Activated naive CD4-positive, alpha-beta T cell treated with anti-CD3 and anti-CD28 coated beads, Interleukin-2, amount 10 ng/mL, durations not matched to agents 7 days and 5 days (primary cell): ENCODE measurements around the gene GABRA6.
"Not testable (repeated sequence)": the region's sequence is repeated elsewhere in the genome, so short reads cannot be mapped to it uniquely, and the experiment has no call there.

ENCODE experiments used
- CTCF ChIA-PET: fragments of 350-600 bp; sonication (Branson Sonifier 250); formaldehyde crosslinking; loops from one replicate; lab custom pipeline; 2021; ENCODE audit warnings: antibody characterized with exemption; lab: Charles Lee
- DNase-seq: peaks from one replicate; pipeline ENCODE4 v3.0.0-alpha.2; 2020
- H3K27ac Mint-ChIP-seq: one replicate; pipeline ENCODE4 v1.8.0; 2021; ENCODE audit warnings: mild to moderate bottlenecking, moderate library complexity, mixed read lengths
- H3K27me3 Mint-ChIP-seq: one replicate; pipeline ENCODE4 v1.8.0; 2021; ENCODE audit warnings: mild to moderate bottlenecking, mixed read lengths
- H3K36me3 Mint-ChIP-seq: one replicate; pipeline ENCODE4 v1.8.0; 2021; ENCODE audit warnings: mixed read lengths
- H3K4me1 Mint-ChIP-seq: one replicate; pipeline ENCODE4 v1.8.0; 2021; ENCODE audit warnings: mixed read lengths
- H3K4me3 Mint-ChIP-seq: one replicate; pipeline ENCODE4 v1.8.0; 2021; ENCODE audit warnings: mild to moderate bottlenecking, moderate library complexity, mixed read lengths
- H3K9me3 Mint-ChIP-seq: one replicate; pipeline ENCODE4 v1.8.0; 2021; ENCODE audit warnings: mixed read lengths

The GABRA6 gene

DNA sequence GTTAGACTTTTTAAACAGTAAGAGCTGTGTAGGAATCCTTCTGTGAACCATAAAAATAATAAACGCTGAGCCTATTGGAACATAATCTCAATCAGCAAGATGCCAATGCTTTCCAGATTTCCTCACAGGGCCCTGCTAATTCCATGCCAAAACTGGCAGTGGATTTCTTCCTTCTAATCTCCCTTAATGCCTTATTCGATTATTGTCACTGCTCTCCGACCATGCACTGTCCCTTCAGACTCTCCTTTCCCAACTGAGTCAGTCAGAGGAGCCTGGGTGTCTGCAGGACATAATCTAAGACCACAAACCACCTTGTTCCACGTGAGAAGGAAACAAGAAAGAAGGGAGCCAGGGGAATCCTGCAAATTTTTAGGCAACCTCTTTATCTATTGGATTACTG lies at the start of gene GABRA6:
GABRA6 (plus strand) TSS at position 261 of the 400 bp plus-strand sequence. CDS start 269 bp downstream, outside the sequence.
- H3K4me1 Mint-ChIP-seq, result no peaks in the 10 kb centered on the region
- CTCF ChIA-PET, result no interaction called here
- DNase-seq, result no peak
- peaks cover 5% of the 10 kb centered on the region for H3K9me3 Mint-ChIP-seq
- H3K4me3 Mint-ChIP-seq, result no peak within 1 kb of the TSS
- H3K27ac Mint-ChIP-seq, result no peak within 1 kb of the TSS
- H3K36me3 Mint-ChIP-seq, result no peaks in the 10 kb centered on the region
- no peaks in the 10 kb centered on the region for H3K27me3 Mint-ChIP-seq

- H3K27ac Mint-ChIP-seq, result no peak overlapping the region
- H3K9me3 Mint-ChIP-seq, result no peaks in the 10 kb centered on the region
- no peaks in the 10 kb centered on the region for H3K4me1 Mint-ChIP-seq
- H3K36me3 Mint-ChIP-seq, result no peaks in the 10 kb centered on the region
- no peaks in the 10 kb centered on the region for H3K27me3 Mint-ChIP-seq
- no peak overlapping the region for H3K4me3 Mint-ChIP-seq
- CTCF ChIA-PET, result no interaction called here
- no peak for DNase-seq
Measured at GRCh38 chr5:161637591-161637990, 47.9 kb upstream of the GABRA6 start.

DNA sequence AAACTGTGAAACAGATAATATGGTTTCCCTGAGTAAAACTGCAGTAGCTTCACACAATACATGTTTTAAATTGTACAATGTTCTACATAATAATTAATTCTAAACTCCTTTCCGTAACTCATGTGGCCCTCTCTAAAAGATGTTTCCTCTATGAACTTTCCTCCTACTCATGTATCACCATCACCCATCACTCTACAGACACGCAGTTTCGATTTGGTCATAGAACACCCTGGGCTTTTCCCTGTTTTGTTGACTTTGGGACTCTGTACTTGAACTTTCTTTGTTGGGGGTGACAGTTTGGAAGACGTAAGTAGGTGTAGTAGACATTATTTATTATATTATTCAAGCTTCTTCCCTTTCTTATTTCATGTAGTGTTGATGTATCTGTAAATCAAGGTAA lies 44.1 kb upstream of the GABRA6 start:
- no peaks in the 10 kb centered on the region for H3K4me1 Mint-ChIP-seq
- no peak overlapping the region for H3K4me3 Mint-ChIP-seq
- no peak for DNase-seq
- H3K36me3 Mint-ChIP-seq, result no peaks in the 10 kb centered on the region
- H3K9me3 Mint-ChIP-seq, result peaks cover 3% of the 10 kb centered on the region
- no peaks in the 10 kb centered on the region for H3K27me3 Mint-ChIP-seq
- H3K27ac Mint-ChIP-seq, result no peak overlapping the region
- CTCF ChIA-PET, result interaction anchor here (0.6 kb wide), 1 partner anchor 892 kb away, joined by 4 read pairs; no protein-coding TSS in a partner anchor

GRCh38 chr5:161645264-161645663 lies 40.3 kb upstream of the GABRA6 start:
- Mint-ChIP-seq H3K4me1 (no peaks in the 10 kb centered on the region), H3K27me3 (no peaks in the 10 kb centered on the region), H3K9me3 (peaks cover 3% of the 10 kb centered on the region), H3K36me3 (no peaks in the 10 kb centered on the region), H3K4me3 (no peak overlapping the region), H3K27ac (no peak overlapping the region)
- no peak for DNase-seq
- CTCF ChIA-PET, result no interaction called here

DNA sequence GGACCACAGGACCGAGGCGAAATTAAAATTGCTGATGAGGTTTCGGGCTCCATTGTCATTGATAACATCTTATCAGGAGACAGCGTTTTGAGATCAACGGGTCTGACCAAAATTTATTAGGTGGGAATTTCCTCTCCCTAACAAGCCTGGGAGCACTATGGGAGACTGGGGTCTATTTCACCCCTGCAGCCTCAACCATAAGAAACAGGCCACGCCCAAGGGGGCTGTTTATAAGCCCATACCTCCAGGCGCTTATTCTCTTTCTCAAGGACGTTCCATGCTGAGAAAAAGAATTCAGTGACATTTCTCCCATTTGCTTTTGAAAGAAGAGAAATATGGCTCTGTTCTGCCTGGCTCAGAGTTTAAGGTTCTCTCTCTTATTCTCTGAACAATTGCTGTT lies 33.6 kb upstream of the GABRA6 start:
- H3K27ac Mint-ChIP-seq, H3K4me1 Mint-ChIP-seq, CTCF ChIA-PET, H3K27me3 Mint-ChIP-seq, DNase-seq, H3K4me3 Mint-ChIP-seq, H3K36me3 Mint-ChIP-seq: not testable (repeated sequence)
- peaks cover 22% of the 10 kb centered on the region for H3K9me3 Mint-ChIP-seq

GRCh38 chr5:161660806-161661205 lies 24.7 kb upstream of the GABRA6 start:
- Mint-ChIP-seq H3K4me3 (no peak overlapping the region), H3K27me3 (no peaks in the 10 kb centered on the region), H3K9me3 (peaks cover 7% of the 10 kb centered on the region), H3K36me3 (no peaks in the 10 kb centered on the region), H3K27ac (no peak overlapping the region), H3K4me1 (no peaks in the 10 kb centered on the region)
- no peak for DNase-seq
- CTCF ChIA-PET, result no interaction called here

- peaks cover 8% of the 10 kb centered on the region for H3K9me3 Mint-ChIP-seq
- no peak overlapping the region for H3K27ac Mint-ChIP-seq
- H3K4me3 Mint-ChIP-seq, result no peak overlapping the region
- CTCF ChIA-PET, result interaction anchor here (0.6 kb wide), 1 partner anchor 80 kb away, joined by 3 read pairs; no protein-coding TSS in a partner anchor
- no peaks in the 10 kb centered on the region for H3K27me3 Mint-ChIP-seq
- no peaks in the 10 kb centered on the region for H3K36me3 Mint-ChIP-seq
- no peaks in the 10 kb centered on the region for H3K4me1 Mint-ChIP-seq
- no peak for DNase-seq
Measured at GRCh38 chr5:161663431-161663830, 22.1 kb upstream of the GABRA6 start.

DNA sequence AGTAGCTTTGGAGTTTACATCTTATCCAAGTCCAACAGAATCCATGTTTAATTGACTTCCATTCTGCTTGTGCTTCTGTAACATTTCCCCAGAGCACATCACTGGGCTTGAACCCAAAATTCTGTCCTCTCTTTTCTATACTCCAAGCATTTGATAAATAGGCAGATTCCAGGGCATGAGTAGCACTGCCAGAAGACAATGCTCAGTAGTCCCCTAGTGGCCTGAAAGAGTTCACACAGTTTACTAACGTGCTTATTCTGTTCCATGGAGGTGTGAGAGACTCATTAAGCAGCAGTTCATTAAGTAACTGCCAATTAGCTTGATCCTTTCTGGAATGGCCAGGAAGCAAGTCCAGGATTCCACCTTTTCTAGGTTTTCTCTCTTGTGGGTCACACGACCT lies 9.4 kb upstream of the GABRA6 start:
- no peak for DNase-seq
- H3K36me3 Mint-ChIP-seq, result no peaks in the 10 kb centered on the region
- no peak overlapping the region for H3K27ac Mint-ChIP-seq
- H3K9me3 Mint-ChIP-seq, result no peaks in the 10 kb centered on the region
- no peaks in the 10 kb centered on the region for H3K4me1 Mint-ChIP-seq
- H3K27me3 Mint-ChIP-seq, result no peaks in the 10 kb centered on the region
- CTCF ChIA-PET, result interaction anchor here (1.4 kb wide), 1 partner anchor 133 kb away, joined by 3 read pairs; no protein-coding TSS in a partner anchor
- no peak overlapping the region for H3K4me3 Mint-ChIP-seq

DNA sequence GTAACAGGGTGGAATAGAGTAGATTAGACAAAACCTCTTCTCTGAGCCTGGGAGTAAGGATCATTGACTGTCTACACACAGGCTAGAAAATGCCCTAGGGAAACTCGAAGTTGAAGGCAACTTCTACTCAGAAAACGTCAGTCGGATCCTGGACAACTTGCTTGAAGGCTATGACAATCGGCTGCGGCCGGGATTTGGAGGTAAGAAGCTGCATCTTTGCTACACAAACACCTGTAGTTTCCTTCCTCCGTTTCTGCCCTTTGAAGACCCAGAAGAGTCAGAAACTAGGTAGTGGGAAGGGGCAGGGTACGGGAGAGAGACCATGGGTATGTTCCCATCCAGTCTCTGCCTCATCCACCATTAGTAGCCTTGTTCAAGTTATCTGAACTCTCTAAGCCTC lies 628 bp downstream of the GABRA6 start:
- no peak for DNase-seq
- H3K27me3 Mint-ChIP-seq, result no peaks in the 10 kb centered on the region
- H3K9me3 Mint-ChIP-seq, result peaks cover 5% of the 10 kb centered on the region
- no peaks in the 10 kb centered on the region for H3K36me3 Mint-ChIP-seq
- H3K4me1 Mint-ChIP-seq, result no peaks in the 10 kb centered on the region
- no peak overlapping the region for H3K27ac Mint-ChIP-seq
- CTCF ChIA-PET, result no interaction called here
- no peak overlapping the region for H3K4me3 Mint-ChIP-seq

- CTCF ChIA-PET, result no interaction called here
- H3K4me3 Mint-ChIP-seq, result no peak overlapping the region
- H3K9me3 Mint-ChIP-seq, result peaks cover 5% of the 10 kb centered on the region
- DNase-seq, result no peak
- no peaks in the 10 kb centered on the region for H3K36me3 Mint-ChIP-seq
- no peak overlapping the region for H3K27ac Mint-ChIP-seq
- H3K4me1 Mint-ChIP-seq, result no peaks in the 10 kb centered on the region
- H3K27me3 Mint-ChIP-seq, result no peaks in the 10 kb centered on the region
Measured at GRCh38 chr5:161686881-161687280, 1.4 kb downstream of the GABRA6 start.

GRCh38 chr5:161687316-161687715 lies 1.8 kb downstream of the GABRA6 start:
- no peaks in the 10 kb centered on the region for H3K27me3 Mint-ChIP-seq
- CTCF ChIA-PET, result no interaction called here
- peaks cover 3% of the 10 kb centered on the region for H3K9me3 Mint-ChIP-seq
- no peaks in the 10 kb centered on the region for H3K4me1 Mint-ChIP-seq
- H3K27ac Mint-ChIP-seq, result no peak overlapping the region
- H3K36me3 Mint-ChIP-seq, result no peaks in the 10 kb centered on the region
- DNase-seq, result no peak
- no peak overlapping the region for H3K4me3 Mint-ChIP-seq

GRCh38 chr5:161691911-161692310 lies 6.4 kb downstream of the GABRA6 start:
- Mint-ChIP-seq H3K9me3 (peaks cover 2% of the 10 kb centered on the region), H3K27ac (no peak overlapping the region), H3K27me3 (no peaks in the 10 kb centered on the region), H3K36me3 (no peaks in the 10 kb centered on the region), H3K4me3 (no peak overlapping the region), H3K4me1 (no peaks in the 10 kb centered on the region)
- CTCF ChIA-PET, result no interaction called here
- DNase-seq, result no peak

- Mint-ChIP-seq H3K4me3 (no peak overlapping the region), H3K27me3 (no peaks in the 10 kb centered on the region), H3K27ac (no peak overlapping the region), H3K9me3 (peaks cover 4% of the 10 kb centered on the region), H3K36me3 (no peaks in the 10 kb centered on the region), H3K4me1 (no peaks in the 10 kb centered on the region)
- CTCF ChIA-PET, result no interaction called here
- DNase-seq, result no peak
Measured at GRCh38 chr5:161697001-161697400, 11.5 kb downstream of the GABRA6 start.

GRCh38 chr5:161700065-161700464 lies 14.5 kb downstream of the GABRA6 start:
- no peak for DNase-seq
- peaks cover 4% of the 10 kb centered on the region for H3K9me3 Mint-ChIP-seq
- H3K4me3 Mint-ChIP-seq, result no peak overlapping the region
- no peaks in the 10 kb centered on the region for H3K27me3 Mint-ChIP-seq
- H3K4me1 Mint-ChIP-seq, result no peaks in the 10 kb centered on the region
- no peaks in the 10 kb centered on the region for H3K36me3 Mint-ChIP-seq
- no peak overlapping the region for H3K27ac Mint-ChIP-seq
- CTCF ChIA-PET, result no interaction called here

- H3K27me3 Mint-ChIP-seq, result no peaks in the 10 kb centered on the region
- peaks cover 3% of the 10 kb centered on the region for H3K9me3 Mint-ChIP-seq
- H3K27ac Mint-ChIP-seq, result no peak overlapping the region
- no peaks in the 10 kb centered on the region for H3K4me1 Mint-ChIP-seq
- CTCF ChIA-PET, result no interaction called here
- no peaks in the 10 kb centered on the region for H3K36me3 Mint-ChIP-seq
- no peak overlapping the region for H3K4me3 Mint-ChIP-seq
- no peak for DNase-seq
Measured at GRCh38 chr5:161703528-161703927, 18.0 kb downstream of the GABRA6 start.

DNA sequence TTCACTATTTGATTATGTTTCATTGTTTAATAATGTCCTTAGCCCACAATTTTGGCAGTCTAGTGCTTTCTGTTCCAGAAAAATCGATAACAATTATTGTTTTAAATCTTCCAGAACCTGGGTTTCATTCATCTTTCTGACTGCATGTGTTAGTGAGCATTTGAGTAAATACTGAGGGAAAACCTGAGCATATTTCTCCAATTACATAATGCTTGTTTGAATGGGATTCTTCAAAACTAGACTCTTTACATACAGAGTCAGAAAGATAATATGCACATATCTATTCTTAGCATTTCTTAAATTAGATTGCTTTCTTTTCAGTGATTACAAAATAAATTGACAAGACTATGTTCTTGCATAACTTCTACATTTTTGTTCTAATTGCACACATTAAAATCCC lies 21.9 kb downstream of the GABRA6 start:
- DNase-seq, result no peak
- CTCF ChIA-PET, result no interaction called here
- Mint-ChIP-seq H3K9me3 (peaks cover 2% of the 10 kb centered on the region), H3K36me3 (no peaks in the 10 kb centered on the region), H3K4me3 (no peak overlapping the region), H3K4me1 (no peaks in the 10 kb centered on the region), H3K27me3 (no peaks in the 10 kb centered on the region), H3K27ac (no peak overlapping the region)
